IMR-90 (cell line): Measurements from ENCODE around the gene ITPR2. TPM values are rescaled to one million over a fixed set of nuclear protein-coding genes. Genes with fewer than 3 reads are reported as not detected.

Source experiments
- ATAC-seq: fragments of 200-7000 bp; cut with Tn5 transposase; 2 replicates; pipeline ENCODE4 v1.9.1; 2020; ENCODE audit warnings: low read depth, mild to moderate bottlenecking, moderate library complexity
- BruUV-seq: library from RNA; stranded (reverse); fragments of 400-500 nt; replicated peaks from 2 replicates; lab custom pipeline; 2021; lab: Mats Ljungman, UMichigan
- CTCF ChIA-PET: fragments of 300-600 bp; formaldehyde crosslinking; extraction: SDS; loops from one replicate; lab custom pipeline; 2021; ENCODE audit warnings: antibody characterized with exemption; lab: Yijun Ruan, JAX
- POLR2A ChIA-PET: fragments of 300-600 bp; sonication (Branson Sonifier 250); formaldehyde crosslinking; loops from one replicate; lab custom pipeline; 2022; ENCODE audit warnings: antibody characterized with exemption; ENCODE audit not compliant: unreplicated experiment; lab: Charles Lee
- DNase-seq: peaks from one replicate; pipeline ENCODE4 v3.0.0; 2013
- H2AFZ ChIP-seq: replicated peaks from 2 replicates; pipeline ENCODE3; 2013; ENCODE audit warnings: low read length, mild to moderate bottlenecking; ENCODE audit not compliant: poor library complexity
- H2AK5ac ChIP-seq: 2 replicates; pipeline ENCODE4 v1.6.1; 2013; ENCODE audit warnings: low read depth, low read length, inconsistent platforms
- H2AK9ac ChIP-seq: replicated peaks from 2 replicates; pipeline ENCODE3; 2013; ENCODE audit warnings: mild to moderate bottlenecking, low read depth, low read length, moderate library complexity; ENCODE audit not compliant: poor library complexity
- H2BK120ac ChIP-seq: 2 replicates; pipeline ENCODE4 v1.6.1; 2013; ENCODE audit warnings: low read depth, low read length, inconsistent platforms
- H2BK15ac ChIP-seq: 3 replicates; pipeline ENCODE4 v1.6.1; 2013; ENCODE audit warnings: low read depth, low read length, inconsistent platforms
- H2BK20ac ChIP-seq: 2 replicates; pipeline ENCODE4 v1.6.1; 2013; ENCODE audit warnings: low read depth, mild to moderate bottlenecking, inconsistent platforms, low read length, moderate library complexity
- H2BK5ac ChIP-seq: 2 replicates; pipeline ENCODE4 v1.6.1; 2013; ENCODE audit warnings: mild to moderate bottlenecking, low read depth, low read length, inconsistent platforms; ENCODE audit not compliant: poor library complexity, severe bottlenecking
- H3K14ac ChIP-seq: replicated peaks from 2 replicates; pipeline ENCODE4 v1.6.1; 2013; ENCODE audit warnings: low read depth, low read length, inconsistent platforms
- H3K18ac ChIP-seq: 2 replicates; pipeline ENCODE4 v1.6.1; 2013; ENCODE audit warnings: low read depth, low read length, control low read depth
- H3K23ac ChIP-seq: 2 replicates; pipeline ENCODE4 v1.6.1; 2013; ENCODE audit warnings: low read depth, low read length, inconsistent platforms
- H3K27ac ChIP-seq: 2 replicates; pipeline ENCODE4 v1.5.1; 2013; ENCODE audit warnings: mild to moderate bottlenecking, control low read depth, low read length; ENCODE audit not compliant: insufficient read depth
- H3K27me3 ChIP-seq: 2 replicates; pipeline ENCODE4 v1.6.1; 2013; ENCODE audit warnings: low read length; ENCODE audit not compliant: control insufficient read depth, insufficient read depth
- H3K36me3 ChIP-seq: 2 replicates; pipeline ENCODE4 v1.6.1; 2013; ENCODE audit warnings: low read length, mixed read lengths; ENCODE audit not compliant: control insufficient read depth, insufficient read depth
- H3K4ac ChIP-seq: 2 replicates; pipeline ENCODE4 v1.6.1; 2013; ENCODE audit warnings: low read depth, low read length, inconsistent platforms
- H3K4me1 ChIP-seq: 2 replicates; pipeline ENCODE4 v1.6.1; 2013; ENCODE audit warnings: low read length, mixed read lengths; ENCODE audit not compliant: control insufficient read depth, insufficient read depth
- H3K4me2 ChIP-seq: 2 replicates; pipeline ENCODE4 v1.6.1; 2013; ENCODE audit warnings: low read depth, mild to moderate bottlenecking, control low read depth, low read length, moderate library complexity
- H3K4me3 ChIP-seq: 2 replicates; pipeline ENCODE4 v1.5.1; 2013; ENCODE audit warnings: low read depth, mild to moderate bottlenecking, control low read depth, low read length, moderate library complexity; ENCODE audit not compliant: insufficient read depth
- H3K56ac ChIP-seq: 2 replicates; pipeline ENCODE4 v1.6.1; 2013; ENCODE audit warnings: low read length, inconsistent platforms; ENCODE audit not compliant: insufficient read depth; ENCODE audit errors: extremely low read depth
- H3K79me1 ChIP-seq, 2 experiments: 2 replicates each; pipeline ENCODE4 v1.6.1; 2013; ENCODE audit warnings: low read length in 2 of 2, inconsistent platforms in 1 of 2, low read depth in 1 of 2
- H3K9ac ChIP-seq: 2 replicates; pipeline ENCODE4 v1.6.1; 2013; ENCODE audit warnings: low read depth, low read length, control low read depth
- H3K9me1 ChIP-seq: 2 replicates; pipeline ENCODE4 v1.6.1; 2013; ENCODE audit warnings: low read length, inconsistent platforms; ENCODE audit not compliant: insufficient read depth
- H3K9me3 ChIP-seq: 2 replicates; pipeline ENCODE4 v1.6.1; 2013; ENCODE audit warnings: low read length; ENCODE audit not compliant: control insufficient read depth, insufficient read depth
- H4K20me1 ChIP-seq: 2 replicates; pipeline ENCODE4 v1.6.1; 2013; ENCODE audit warnings: low read length, inconsistent platforms; ENCODE audit not compliant: insufficient read depth
- H4K5ac ChIP-seq: 2 replicates; pipeline ENCODE4 v1.6.1; 2013; ENCODE audit warnings: mild to moderate bottlenecking, low read depth, low read length, control low read depth
- H4K8ac ChIP-seq, 2 experiments: 2 replicates each; pipeline ENCODE4 v1.6.1; 2013; ENCODE audit warnings: low read depth in 2 of 2, low read length in 2 of 2, control low read depth in 1 of 2, inconsistent platforms in 1 of 2
- H4K91ac ChIP-seq: 2 replicates; pipeline ENCODE4 v1.6.1; 2013; ENCODE audit warnings: low read depth, low read length, inconsistent platforms; ENCODE audit not compliant: insufficient read depth
- MAFK ChIP-seq: IDR thresholded peaks from 2 replicates; pipeline ENCODE4 v1.6.1; 2012; ENCODE audit warnings: low read depth, low read length, improper control_type of control experiment
- NFE2L2 ChIP-seq: fragments of 150-350 bp; IDR thresholded peaks from 2 replicates; pipeline ENCODE4 v1.6.1; 2016; ENCODE audit warnings: low read depth, mild to moderate bottlenecking, low read length
- POLR2A ChIP-seq: IDR thresholded peaks from 2 replicates; pipeline ENCODE4 v1.6.1; 2012; ENCODE audit warnings: mild to moderate bottlenecking, low read depth, low read length
- WGBS, 2 experiments: methylation state at CpG; one replicate each; pipeline versions ENCODE4 v1.1.5 to v1.1.7; 2013; ENCODE audit warnings: missing lambda C conversion rate in 2 of 2; ENCODE audit not compliant: insufficient read length in 1 of 2; ENCODE audit errors: extremely low coverage in 2 of 2; 5-methylcytosine and 5-hydroxymethylcytosine counted together
- dilution Hi-C: fragments of 300-500 bp; cut with HindIII; formaldehyde crosslinking; loops from one replicate; pipeline ENCODE4 v1.14.3; 2018; ENCODE audit warnings: low sequenced_read_pairs; ENCODE audit not compliant: unreplicated experiment
- in situ Hi-C: fragments of 300-500 bp; cut with MboI; formaldehyde crosslinking; loops from 3 replicates; pipeline ENCODE4 v1.14.3; 2019; ENCODE audit warnings: low sequenced_read_pairs, inconsistent platforms, mixed read lengths
- intact Hi-C: fragments of 100-400 bp; cut with micrococcal nuclease; formaldehyde crosslinking; loops from 2 replicates; pipeline ENCODE4 v1.10.0; 2022
- polyA plus RNA-seq, 3 experiments: library from polyadenylated mRNA; depleted of rRNA; stranded (reverse); fragments of >200 nt; gene quantifications; 2 replicates each; pipeline ENCODE4 v1.2.3, GENCODE V29; 2012; ENCODE audit warnings: low replicate concordance in 1 of 3
- total RNA-seq: library from RNA; depleted of rRNA; stranded (reverse); fragments of >200 nt; gene quantifications from 2 replicates; pipeline ENCODE4 v1.2.3, GENCODE V29; 2012
- TF ChIP-seq, protein P1 (sequence below): conservative IDR thresholded peaks from 2 replicates; pipeline ENCODE4 v1.5.1; 2012; ENCODE audit warnings: mild to moderate bottlenecking, low read depth, low read length, improper control_type of control experiment

Gene ITPR2
- total and polyA plus RNA-seq, 2 of the 4 experiments (the other 2 are of a cell fraction) = 1.2 to 9.0 TPM

GRCh38 chr12:26871985-26872384, 39.0 kb upstream of the ITPR2 start:
- no peak overlapping the region for H3K4me3 ChIP-seq
- TF ChIP-seq MAFK (no peak), POLR2A (no peak), NFE2L2 (no peak)
- TF ChIP-seq, protein P1, sequence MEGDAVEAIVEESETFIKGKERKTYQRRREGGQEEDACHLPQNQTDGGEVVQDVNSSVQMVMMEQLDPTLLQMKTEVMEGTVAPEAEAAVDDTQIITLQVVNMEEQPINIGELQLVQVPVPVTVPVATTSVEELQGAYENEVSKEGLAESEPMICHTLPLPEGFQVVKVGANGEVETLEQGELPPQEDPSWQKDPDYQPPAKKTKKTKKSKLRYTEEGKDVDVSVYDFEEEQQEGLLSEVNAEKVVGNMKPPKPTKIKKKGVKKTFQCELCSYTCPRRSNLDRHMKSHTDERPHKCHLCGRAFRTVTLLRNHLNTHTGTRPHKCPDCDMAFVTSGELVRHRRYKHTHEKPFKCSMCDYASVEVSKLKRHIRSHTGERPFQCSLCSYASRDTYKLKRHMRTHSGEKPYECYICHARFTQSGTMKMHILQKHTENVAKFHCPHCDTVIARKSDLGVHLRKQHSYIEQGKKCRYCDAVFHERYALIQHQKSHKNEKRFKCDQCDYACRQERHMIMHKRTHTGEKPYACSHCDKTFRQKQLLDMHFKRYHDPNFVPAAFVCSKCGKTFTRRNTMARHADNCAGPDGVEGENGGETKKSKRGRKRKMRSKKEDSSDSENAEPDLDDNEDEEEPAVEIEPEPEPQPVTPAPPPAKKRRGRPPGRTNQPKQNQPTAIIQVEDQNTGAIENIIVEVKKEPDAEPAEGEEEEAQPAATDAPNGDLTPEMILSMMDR = no peak
- no peaks in the 10 kb centered on the region for H3K9me1 ChIP-seq
- no peaks in the 10 kb centered on the region for H3K36me3 ChIP-seq
- no peak overlapping the region for H3K4me2 ChIP-seq
- peaks cover 6% of the 10 kb centered on the region for H3K27me3 ChIP-seq
- no peak overlapping the region for H2AFZ ChIP-seq
- no peaks in the 10 kb centered on the region for H3K4me1 ChIP-seq
- H3K18ac ChIP-seq = no peak overlapping the region
- H3K9me3 ChIP-seq = no peaks in the 10 kb centered on the region
- H2AK5ac ChIP-seq = no peak overlapping the region
- no peak overlapping the region for H3K23ac ChIP-seq
- CTCF ChIA-PET = interaction anchor here (0.5 kb wide), 1 partner anchor 9 kb away, joined by 4 read pairs; no protein-coding TSS in a partner anchor
- no peak overlapping the region for H2BK120ac ChIP-seq
- no peak overlapping the region for H3K9ac ChIP-seq
- no peak overlapping the region for H4K5ac ChIP-seq
- H2BK5ac ChIP-seq = no peak overlapping the region
- no CpG with 5 or more reads among the region's 2 CpGs for WGBS, 2 experiments
- no peak for ATAC-seq
- H3K4ac ChIP-seq = no peak overlapping the region
- intact Hi-C loops (no loop called here), in situ Hi-C loops (no loop called here), dilution Hi-C loops (no loop called here)
- no peak overlapping the region for H3K14ac ChIP-seq
- H2BK15ac ChIP-seq = no peak overlapping the region
- no peak for DNase-seq
- no peak overlapping the region for H2AK9ac ChIP-seq
- POLR2A ChIA-PET = no interaction called here
- H4K20me1 ChIP-seq = no peaks in the 10 kb centered on the region
- no peaks in the 10 kb centered on the region for H3K79me1 ChIP-seq
- H3K56ac ChIP-seq = no peak overlapping the region
- no TSS peak for BruUV-seq
- H3K27ac ChIP-seq = no peak overlapping the region
- no peak overlapping the region for H4K91ac ChIP-seq
- H2BK20ac ChIP-seq = no peak overlapping the region
- H4K8ac ChIP-seq = no peak overlapping the region
